ENCODE results near the gene CHD3.

The CHD3 gene

DNA sequence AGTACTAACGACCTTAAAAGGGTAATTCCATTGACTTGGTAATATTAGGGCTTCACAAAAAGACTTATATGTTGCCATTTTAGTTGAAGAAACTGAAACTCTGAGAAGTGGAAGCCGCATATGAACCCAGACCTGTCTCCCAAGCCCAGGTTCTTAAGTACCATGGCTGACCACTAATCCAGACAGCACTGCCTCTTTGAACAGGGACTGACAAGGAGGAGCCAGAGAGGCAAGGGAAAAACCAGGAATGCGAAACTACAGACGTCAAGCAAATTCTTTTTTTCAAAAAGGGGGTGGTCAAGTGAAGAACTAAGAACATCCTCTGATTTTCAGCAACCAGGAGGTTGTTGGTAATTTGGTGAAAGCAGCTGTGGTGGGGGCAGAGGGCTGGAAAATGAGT lies 15.5 kb upstream of the CHD3 start:
- H3K4me2 ChIP-seq (ENCODE audit: low read length): no peak overlapping the region
- H4K5ac ChIP-seq (ENCODE audit: low read length): no peak overlapping the region
- no peak overlapping the region for H4K8ac ChIP-seq (ENCODE audit: low read depth, low read length)
- no peaks in the 10 kb centered on the region for H3K4me1 ChIP-seq (ENCODE audit: control insufficient read depth, low read depth, low read length)
- no peak overlapping the region for H3K18ac ChIP-seq (ENCODE audit: low read length)
- H2BK5ac ChIP-seq (ENCODE audit: low read length): no peak overlapping the region
- H3K56ac ChIP-seq (ENCODE audit: low read length): no peak overlapping the region
- H3K27me3 ChIP-seq (ENCODE audit: insufficient read depth, low read length, poor library complexity): no peaks in the 10 kb centered on the region
- WGBS (ENCODE audit: extremely low coverage, insufficient coverage, low lambda C conversion rate): no CpG with 5 or more reads among the region's 4 CpGs
- no peak overlapping the region for H2AK5ac ChIP-seq (ENCODE audit: low read length)
- no peaks in the 10 kb centered on the region for H3K79me1 ChIP-seq (ENCODE audit: low read length)
- H3K4me3 ChIP-seq (ENCODE audit: low read length): no peak overlapping the region
- peaks cover 2% of the 10 kb centered on the region for H3K36me3 ChIP-seq (ENCODE audit: control insufficient read depth, insufficient read depth, low read length)
- H3K23ac ChIP-seq (ENCODE audit: low read length): no peak overlapping the region
- H3K27ac ChIP-seq (ENCODE audit: low read depth, low read length): no peak overlapping the region
- no peak overlapping the region for H2BK15ac ChIP-seq (replicated peaks; ENCODE audit: low read depth)
- no peak overlapping the region for H3K9ac ChIP-seq (ENCODE audit: low read length)
- H2BK120ac ChIP-seq (ENCODE audit: low read depth, low read length): no peak overlapping the region
- no peaks in the 10 kb centered on the region for H3K79me2 ChIP-seq (ENCODE audit: control insufficient read depth, insufficient read depth, low read length)
- no peak overlapping the region for H3K4ac ChIP-seq (ENCODE audit: low read depth, low read length)
- DNase-seq: no peak

DNA sequence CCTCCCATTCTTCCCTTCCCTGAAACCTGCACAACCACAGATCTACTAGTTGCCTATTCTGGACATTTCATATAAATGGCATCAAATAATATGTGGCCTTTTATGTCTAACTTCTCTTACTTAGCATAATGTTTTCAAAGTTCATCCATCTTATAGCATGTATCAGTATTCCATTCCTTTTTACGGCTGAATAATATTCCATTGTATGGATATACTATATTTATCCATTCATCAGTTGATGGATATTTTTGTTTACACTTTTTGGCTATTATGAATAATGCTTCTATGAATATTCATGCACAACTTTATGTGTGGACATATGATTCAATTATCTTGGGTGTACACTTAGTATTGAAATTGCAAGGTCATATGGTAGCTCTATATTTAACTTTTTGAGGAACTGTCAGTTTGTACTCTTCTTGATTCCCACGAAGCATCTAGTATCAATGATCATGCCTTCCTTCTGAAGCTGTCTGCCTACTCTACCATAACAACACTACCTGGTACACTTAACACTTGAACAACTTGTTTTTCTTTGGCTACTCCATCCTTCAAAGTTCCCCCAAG lies 12.7 kb upstream of the CHD3 start:
- Histone ChIP-seq H3K4me2 (ENCODE audit: low read length) (no peak overlapping the region), H3K4ac (ENCODE audit: low read depth, low read length) (no peak overlapping the region), H2BK120ac (ENCODE audit: low read depth, low read length) (no peak overlapping the region), H3K27me3 (ENCODE audit: insufficient read depth, low read length, poor library complexity) (no peaks in the 10 kb centered on the region), H3K23ac (ENCODE audit: low read length) (no peak overlapping the region), H2BK5ac (ENCODE audit: low read length) (no peak overlapping the region), H3K56ac (ENCODE audit: low read length) (no peak overlapping the region), H3K18ac (ENCODE audit: low read length) (no peak overlapping the region), H3K27ac (ENCODE audit: low read depth, low read length) (no peak overlapping the region), H4K5ac (ENCODE audit: low read length) (no peak overlapping the region), H3K36me3 (ENCODE audit: control insufficient read depth, insufficient read depth, low read length) (peaks cover 9% of the 10 kb centered on the region), H2AK5ac (ENCODE audit: low read length) (no peak overlapping the region), H3K79me1 (ENCODE audit: low read length) (peaks cover 1% of the 10 kb centered on the region), H3K4me1 (ENCODE audit: control insufficient read depth, low read depth, low read length) (no peaks in the 10 kb centered on the region), H2BK15ac (replicated peaks; ENCODE audit: low read depth) (no peak overlapping the region), H3K79me2 (ENCODE audit: control insufficient read depth, insufficient read depth, low read length) (no peaks in the 10 kb centered on the region), H4K8ac (ENCODE audit: low read depth, low read length) (no peak overlapping the region), H3K4me3 (ENCODE audit: low read length) (no peak overlapping the region), H3K9ac (ENCODE audit: low read length) (no peak overlapping the region)
- no peak for DNase-seq
- no CpG with 5 or more reads among the region's 2 CpGs for WGBS (ENCODE audit: extremely low coverage, insufficient coverage, low lambda C conversion rate)

DNA sequence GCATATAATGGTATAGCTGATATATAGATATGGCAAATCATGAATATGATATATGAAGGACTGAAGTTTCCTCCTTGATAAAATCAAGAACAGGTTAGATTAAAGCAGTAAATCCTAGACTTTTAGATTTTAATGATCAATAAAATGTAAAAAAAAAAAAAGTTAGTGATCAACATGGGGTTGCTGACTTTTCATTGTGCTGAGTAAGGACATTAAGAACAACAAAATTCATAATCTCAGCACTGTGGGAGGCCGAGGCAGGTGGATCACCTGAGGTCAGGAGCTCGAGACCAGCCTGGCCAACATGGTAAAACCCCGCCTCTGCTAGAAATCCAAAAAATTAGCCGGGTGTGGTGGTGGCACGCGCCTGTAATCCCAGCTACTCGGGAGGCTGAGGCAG lies 10.4 kb upstream of the CHD3 start:
- Histone ChIP-seq H2BK15ac (replicated peaks; ENCODE audit: low read depth) (no peak overlapping the region), H3K36me3 (ENCODE audit: control insufficient read depth, insufficient read depth, low read length) (peaks cover 11% of the 10 kb centered on the region), H3K4me3 (ENCODE audit: low read length) (no peak overlapping the region), H3K4me2 (ENCODE audit: low read length) (no peak overlapping the region), H3K4ac (ENCODE audit: low read depth, low read length) (no peak overlapping the region), H2BK120ac (ENCODE audit: low read depth, low read length) (no peak overlapping the region), H3K27me3 (ENCODE audit: insufficient read depth, low read length, poor library complexity) (no peaks in the 10 kb centered on the region), H3K4me1 (ENCODE audit: control insufficient read depth, low read depth, low read length) (no peaks in the 10 kb centered on the region), H3K18ac (ENCODE audit: low read length) (no peak overlapping the region), H2AK5ac (ENCODE audit: low read length) (no peak overlapping the region), H4K5ac (ENCODE audit: low read length) (no peak overlapping the region), H2BK5ac (ENCODE audit: low read length) (no peak overlapping the region), H3K27ac (ENCODE audit: low read depth, low read length) (no peak overlapping the region), H3K79me2 (ENCODE audit: control insufficient read depth, insufficient read depth, low read length) (no peaks in the 10 kb centered on the region), H3K9ac (ENCODE audit: low read length) (no peak overlapping the region), H3K56ac (ENCODE audit: low read length) (no peak overlapping the region), H3K79me1 (ENCODE audit: low read length) (peaks cover 3% of the 10 kb centered on the region), H4K8ac (ENCODE audit: low read depth, low read length) (no peak overlapping the region), H3K23ac (ENCODE audit: low read length) (no peak overlapping the region)
- no peak for DNase-seq
- WGBS (ENCODE audit: extremely low coverage, insufficient coverage, low lambda C conversion rate): no CpG with 5 or more reads among the region's 7 CpGs

DNA sequence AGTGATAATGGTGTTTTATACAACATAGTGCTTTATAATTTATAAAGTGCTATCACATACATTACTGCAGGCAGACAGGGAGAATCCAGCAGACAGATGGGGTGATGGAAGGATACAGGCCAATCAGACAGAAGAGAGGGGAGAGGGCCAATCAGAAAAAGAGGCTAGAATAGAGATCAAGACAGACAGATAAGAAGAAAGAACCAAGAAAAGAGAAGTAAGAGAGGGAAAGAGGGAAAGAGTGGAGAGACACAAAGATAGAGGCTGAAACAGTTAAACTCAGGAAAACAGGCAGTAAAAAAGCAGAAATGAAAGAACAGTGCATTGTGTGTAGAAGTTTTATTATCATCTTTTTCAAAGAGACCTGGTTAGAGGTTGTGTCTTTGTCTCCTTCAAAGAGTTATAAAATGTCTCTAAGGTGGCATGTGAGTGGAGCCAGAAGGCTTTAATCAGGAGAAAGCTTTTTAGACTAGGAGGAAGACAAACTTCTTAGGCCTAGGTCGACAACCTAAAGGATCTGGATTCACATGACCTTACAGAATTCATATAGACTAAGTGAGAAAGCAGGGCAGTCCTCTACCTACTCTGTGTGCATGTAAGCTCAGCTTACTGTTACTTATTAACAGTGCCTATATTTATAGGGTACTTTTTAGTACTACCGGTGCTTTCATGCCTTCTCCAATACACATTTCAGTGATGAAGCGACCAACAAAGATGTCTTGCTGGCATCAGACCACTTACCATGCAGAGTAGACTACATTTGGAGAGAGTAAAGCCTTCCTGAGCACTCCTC lies 8.3 kb upstream of the CHD3 start:
- Histone ChIP-seq H3K56ac (ENCODE audit: low read length) (no peak overlapping the region), H2AK5ac (ENCODE audit: low read length) (no peak overlapping the region), H3K9ac (ENCODE audit: low read length) (no peak overlapping the region), H3K18ac (ENCODE audit: low read length) (no peak overlapping the region), H3K23ac (ENCODE audit: low read length) (no peak overlapping the region), H2BK120ac (ENCODE audit: low read depth, low read length) (no peak overlapping the region), H2BK5ac (ENCODE audit: low read length) (no peak overlapping the region), H3K79me1 (ENCODE audit: low read length) (peaks cover 3% of the 10 kb centered on the region), H3K27ac (ENCODE audit: low read depth, low read length) (no peak overlapping the region), H3K4me3 (ENCODE audit: low read length) (no peak overlapping the region), H3K4me1 (ENCODE audit: control insufficient read depth, low read depth, low read length) (no peaks in the 10 kb centered on the region), H3K79me2 (ENCODE audit: control insufficient read depth, insufficient read depth, low read length) (no peaks in the 10 kb centered on the region), H3K4me2 (ENCODE audit: low read length) (no peak overlapping the region), H3K27me3 (ENCODE audit: insufficient read depth, low read length, poor library complexity) (no peaks in the 10 kb centered on the region), H4K8ac (ENCODE audit: low read depth, low read length) (no peak overlapping the region), H2BK15ac (replicated peaks; ENCODE audit: low read depth) (no peak overlapping the region), H3K36me3 (ENCODE audit: control insufficient read depth, insufficient read depth, low read length) (peaks cover 11% of the 10 kb centered on the region), H4K5ac (ENCODE audit: low read length) (no peak overlapping the region), H3K4ac (ENCODE audit: low read depth, low read length) (no peak overlapping the region)
- no CpG with 5 or more reads among the region's 3 CpGs for WGBS (ENCODE audit: extremely low coverage, insufficient coverage, low lambda C conversion rate)
- no peak for DNase-seq

DNA sequence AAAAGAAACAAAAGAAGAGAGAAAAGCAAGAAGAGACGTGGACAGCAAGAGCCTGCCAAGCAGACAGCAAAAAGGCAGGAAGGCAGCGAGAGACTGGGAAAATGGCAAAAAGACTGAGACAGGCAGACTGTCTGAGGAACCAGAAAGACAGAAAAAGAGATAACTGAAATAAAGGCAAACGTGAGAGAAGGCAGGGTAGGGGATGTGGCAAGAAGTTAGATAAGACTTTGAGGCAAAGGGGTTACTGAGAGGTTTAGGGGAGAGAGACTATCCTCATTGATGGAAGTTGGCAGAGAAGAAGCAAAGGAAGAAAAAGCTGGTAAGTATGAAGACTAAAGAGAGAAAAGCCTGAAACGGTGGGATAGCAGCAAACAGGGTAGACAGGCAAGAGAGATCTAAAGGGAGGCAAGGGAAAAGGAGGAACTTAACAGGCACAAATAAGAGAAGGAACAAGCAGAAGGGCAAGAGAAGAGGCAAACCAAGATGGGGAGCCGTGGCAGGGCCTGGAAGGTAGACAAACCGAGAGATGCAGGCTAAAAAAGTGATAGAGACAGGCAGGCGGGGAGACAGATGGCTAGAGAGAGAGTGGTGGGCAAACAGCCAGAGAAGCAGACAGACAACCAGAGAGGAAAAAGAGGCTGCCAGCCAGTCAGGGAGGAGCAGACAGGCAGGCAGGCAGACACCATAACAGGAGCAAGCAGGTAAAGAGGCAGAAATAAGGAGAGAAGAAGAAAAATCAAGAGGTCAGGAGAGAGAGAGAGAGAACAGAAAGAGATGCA lies 7.1 kb upstream of the CHD3 start:
- Histone ChIP-seq H2BK15ac (replicated peaks; ENCODE audit: low read depth) (no peak overlapping the region), H4K5ac (ENCODE audit: low read length) (no peak overlapping the region), H3K4me1 (ENCODE audit: control insufficient read depth, low read depth, low read length) (no peaks in the 10 kb centered on the region), H3K27me3 (ENCODE audit: insufficient read depth, low read length, poor library complexity) (no peaks in the 10 kb centered on the region), H3K23ac (ENCODE audit: low read length) (no peak overlapping the region), H3K36me3 (ENCODE audit: control insufficient read depth, insufficient read depth, low read length) (peaks cover 11% of the 10 kb centered on the region), H3K9ac (ENCODE audit: low read length) (peak overlapping the region; percentile 7), H2BK120ac (ENCODE audit: low read depth, low read length) (no peak overlapping the region), H3K56ac (ENCODE audit: low read length) (no peak overlapping the region), H3K79me2 (ENCODE audit: control insufficient read depth, insufficient read depth, low read length) (no peaks in the 10 kb centered on the region), H2BK5ac (ENCODE audit: low read length) (no peak overlapping the region), H3K79me1 (ENCODE audit: low read length) (peaks cover 3% of the 10 kb centered on the region), H3K4ac (ENCODE audit: low read depth, low read length) (no peak overlapping the region), H3K4me3 (ENCODE audit: low read length) (no peak overlapping the region), H4K8ac (ENCODE audit: low read depth, low read length) (no peak overlapping the region), H3K18ac (ENCODE audit: low read length) (no peak overlapping the region), H3K27ac (ENCODE audit: low read depth, low read length) (no peak overlapping the region), H2AK5ac (ENCODE audit: low read length) (no peak overlapping the region), H3K4me2 (ENCODE audit: low read length) (no peak overlapping the region)
- WGBS (ENCODE audit: extremely low coverage, insufficient coverage, low lambda C conversion rate): no CpG with 5 or more reads among the region's 7 CpGs
- DNase-seq: no peak
